GM12874 (cell line): ENCODE results near the gene EXOSC3.

ENCODE experiments used
- TF ChIP-seq, protein P1 (sequence below): IDR thresholded peaks from 2 replicates; pipeline ENCODE4 v1.5.1; 2011; ENCODE audit warnings: low read depth, mild to moderate bottlenecking, control low read depth, low read length, moderate library complexity; ENCODE audit not compliant: insufficient read depth

EXOSC3 gene

DNA sequence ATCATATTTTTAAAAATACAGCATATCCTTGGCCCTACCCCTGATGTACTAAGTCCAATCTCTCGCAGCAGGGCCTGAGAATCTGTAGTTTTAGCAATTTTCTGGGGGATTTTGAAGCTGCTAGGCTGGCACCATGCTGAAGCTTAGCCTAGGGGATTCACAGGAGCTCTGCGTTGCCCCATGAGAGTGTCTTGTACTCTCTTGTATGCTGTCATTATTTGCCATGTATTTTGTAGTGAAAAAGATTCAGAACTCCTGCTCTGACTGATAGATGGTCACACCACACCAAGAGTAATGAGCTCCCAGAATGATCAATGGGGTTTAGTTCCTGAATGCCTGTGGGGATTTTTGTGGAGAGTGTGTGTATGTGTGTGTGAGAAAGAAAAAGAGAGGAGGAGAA lies 51.9 kb downstream of the EXOSC3 start:
- TF ChIP-seq, protein P1, sequence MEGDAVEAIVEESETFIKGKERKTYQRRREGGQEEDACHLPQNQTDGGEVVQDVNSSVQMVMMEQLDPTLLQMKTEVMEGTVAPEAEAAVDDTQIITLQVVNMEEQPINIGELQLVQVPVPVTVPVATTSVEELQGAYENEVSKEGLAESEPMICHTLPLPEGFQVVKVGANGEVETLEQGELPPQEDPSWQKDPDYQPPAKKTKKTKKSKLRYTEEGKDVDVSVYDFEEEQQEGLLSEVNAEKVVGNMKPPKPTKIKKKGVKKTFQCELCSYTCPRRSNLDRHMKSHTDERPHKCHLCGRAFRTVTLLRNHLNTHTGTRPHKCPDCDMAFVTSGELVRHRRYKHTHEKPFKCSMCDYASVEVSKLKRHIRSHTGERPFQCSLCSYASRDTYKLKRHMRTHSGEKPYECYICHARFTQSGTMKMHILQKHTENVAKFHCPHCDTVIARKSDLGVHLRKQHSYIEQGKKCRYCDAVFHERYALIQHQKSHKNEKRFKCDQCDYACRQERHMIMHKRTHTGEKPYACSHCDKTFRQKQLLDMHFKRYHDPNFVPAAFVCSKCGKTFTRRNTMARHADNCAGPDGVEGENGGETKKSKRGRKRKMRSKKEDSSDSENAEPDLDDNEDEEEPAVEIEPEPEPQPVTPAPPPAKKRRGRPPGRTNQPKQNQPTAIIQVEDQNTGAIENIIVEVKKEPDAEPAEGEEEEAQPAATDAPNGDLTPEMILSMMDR = no peak

DNA sequence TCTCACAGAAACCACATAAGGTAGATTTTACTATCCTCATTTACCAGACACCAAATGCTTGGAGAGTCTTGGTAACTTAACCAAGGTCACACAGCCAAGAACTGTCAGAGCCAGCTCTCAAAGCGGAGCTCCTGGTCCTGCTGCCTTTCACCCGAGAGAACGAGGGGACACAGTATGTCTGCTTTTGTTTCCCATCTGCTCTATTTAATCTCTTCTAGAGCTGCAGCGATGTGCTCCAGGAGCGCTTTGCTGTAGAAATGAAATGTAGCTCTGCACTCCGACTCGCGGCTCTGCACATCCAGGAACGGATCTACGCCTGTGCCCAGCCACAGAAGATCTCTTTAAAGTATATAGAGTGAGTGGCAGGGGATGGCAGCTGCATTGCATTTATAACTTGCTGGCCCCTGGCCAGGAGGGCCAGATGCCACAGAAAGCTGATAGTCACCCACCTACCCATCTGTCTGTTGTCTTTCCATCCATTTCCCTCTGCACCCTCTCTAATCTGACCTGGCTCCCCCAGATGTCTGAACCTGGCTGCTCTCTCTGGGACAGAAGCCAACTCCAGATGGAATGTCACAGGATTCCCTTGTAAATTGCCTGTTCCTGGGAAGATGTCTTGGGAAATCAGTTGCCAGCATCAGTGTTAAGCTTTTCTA lies 52.6 kb downstream of the EXOSC3 start:
- TF ChIP-seq, protein P1 = no peak

DNA sequence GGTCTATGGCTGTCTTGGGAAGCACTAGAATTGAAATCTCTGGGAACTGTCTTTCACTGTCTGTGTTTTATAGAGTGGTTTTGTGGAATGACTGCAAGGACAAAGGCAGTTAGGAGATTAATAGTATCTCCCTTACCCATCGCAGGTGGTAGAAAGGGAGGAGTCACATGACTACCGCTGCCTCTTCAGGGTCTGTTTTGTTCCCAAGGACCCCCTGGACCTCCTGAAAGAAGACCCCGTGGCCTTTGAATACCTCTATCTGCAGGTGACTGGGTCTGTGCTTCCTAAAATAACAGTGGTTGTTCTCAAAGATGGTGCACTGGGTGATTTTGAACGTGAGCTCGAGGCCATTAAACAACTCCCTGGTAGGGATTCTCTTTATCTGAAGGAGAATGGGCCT lies 54.0 kb downstream of the EXOSC3 start:
- TF ChIP-seq, protein P1 = no peak

DNA sequence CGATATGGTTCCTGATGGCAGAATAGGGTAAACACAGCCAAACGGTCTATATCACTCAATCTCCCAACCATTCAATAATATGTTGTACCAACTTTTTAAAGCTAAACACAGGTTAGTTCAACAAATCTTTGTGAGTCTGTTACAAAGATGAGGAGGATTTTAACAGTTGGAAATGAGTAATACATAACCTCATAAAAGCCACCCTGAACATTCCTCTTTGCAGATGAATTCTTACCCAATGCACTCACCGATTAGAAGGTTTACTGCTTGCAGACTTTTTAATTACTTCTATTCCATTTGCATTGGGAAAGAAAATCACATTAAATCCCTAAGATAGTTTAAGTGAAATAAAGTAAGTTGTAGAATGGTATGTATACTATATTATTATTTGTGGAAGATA lies 54.6 kb downstream of the EXOSC3 start:
- TF ChIP-seq, protein P1 = no peak
